K562 (cell line): ENCODE data around the gene FRRS1. TPM values are rescaled to one million over a fixed set of nuclear protein-coding genes. Genes with fewer than 3 reads are reported as not detected.

ENCODE experiments used
- CTCF ChIP-seq, 3 experiments: IDR thresholded peaks in 2 of 3; conservative IDR thresholded peaks in 1 of 3; 2 replicates each; pipeline ENCODE4 v1.5.1; 2011 to 2012; ENCODE audit warnings: low read length in 3 of 3, mild to moderate bottlenecking in 3 of 3, control low read depth in 2 of 3, improper control_type of control experiment in 1 of 3, inconsistent platforms in 1 of 3, low read depth in 1 of 3, mixed read lengths in 1 of 3, moderate library complexity in 1 of 3; ENCODE audit not compliant: insufficient read depth in 2 of 3
- DIDO1 ChIP-seq: fragments of 450-650 bp; IDR thresholded peaks from 2 replicates; pipeline ENCODE4 v1.6.1; 2016; ENCODE audit warnings: low read depth, missing biosample characterization, missing genetic modification characterization
- ELF4 ChIP-seq: fragments of 450-650 bp; formaldehyde crosslinking; IDR thresholded peaks from 2 replicates; pipeline ENCODE4 v1.4.0; 2022; ENCODE audit warnings: missing genetic modification characterization
- ERF ChIP-seq: fragments of 450-650 bp; formaldehyde crosslinking; IDR thresholded peaks from 2 replicates; pipeline ENCODE4 v1.4.0; 2020; ENCODE audit warnings: mild to moderate bottlenecking, mixed read lengths
- HNRNPK ChIP-seq: fragments of 200-400 bp; formaldehyde crosslinking; IDR thresholded peaks from one replicate; pipeline ENCODE4 v1.6.1; 2018; ENCODE audit warnings: mild to moderate bottlenecking, low read depth, low read length; ENCODE audit not compliant: poor library complexity, severe bottlenecking
- JUN ChIP-seq, 2 experiments: sonication (generic) in 1 of 2; formaldehyde crosslinking in 1 of 2; IDR thresholded peaks; 2 replicates each; pipeline versions ENCODE4 v1.6.1 to v1.8.0; 2012 to 2022; ENCODE audit warnings: borderline replicate concordance in 2 of 2, mild to moderate bottlenecking in 2 of 2, improper control_type of control experiment in 1 of 2, low read depth in 1 of 2, low read length in 1 of 2, missing genetic modification reagents in 1 of 2
- KLF10 ChIP-seq: fragments of 250-450 bp; sonication (Bioruptor Pico); IDR thresholded peaks from 2 replicates; pipeline ENCODE4 v1.6.1; 2021; ENCODE audit warnings: matching md5 sums
- MAZ ChIP-seq, 2 experiments: fragments of 450-650 bp in 1 of 2; sonication (generic) in 1 of 2; formaldehyde crosslinking; IDR thresholded peaks in 1 of 2; conservative IDR thresholded peaks in 1 of 2; 2 replicates each; pipeline versions ENCODE4 v1.4.0 to v1.5.0; 2020; ENCODE audit warnings: mild to moderate bottlenecking in 1 of 2, missing genetic modification reagents in 1 of 2
- MIER1 ChIP-seq: fragments of 450-650 bp; IDR thresholded peaks from 2 replicates; pipeline ENCODE4 v1.6.1; 2016; ENCODE audit warnings: antibody characterized with exemption, mild to moderate bottlenecking, low read depth
- PML ChIP-seq: IDR thresholded peaks from 2 replicates; pipeline ENCODE4 v1.6.1; 2012; ENCODE audit warnings: low read length, inconsistent platforms
- POLR2G ChIP-seq: fragments of 200-400 bp; formaldehyde crosslinking; IDR thresholded peaks from 2 replicates; pipeline ENCODE4 v1.6.1; 2017; ENCODE audit warnings: low read depth, mild to moderate bottlenecking, antibody characterized with exemption, low read length, moderate library complexity
- RAD51 ChIP-seq: fragments of 450-650 bp; IDR thresholded peaks from 2 replicates; pipeline ENCODE4 v1.7.1; 2016; ENCODE audit warnings: low read depth, mild to moderate bottlenecking, borderline replicate concordance
- SMAD4 ChIP-seq: fragments of 250-450 bp; sonication (Bioruptor Pico); conservative IDR thresholded peaks from 2 replicates; pipeline ENCODE4 v1.8.0; 2021; ENCODE audit warnings: inconsistent platforms, mild to moderate bottlenecking, moderate library complexity
- TCF3 ChIP-seq: sonication (generic); formaldehyde crosslinking; IDR thresholded peaks from 2 replicates; pipeline ENCODE4 v1.4.0; 2020; ENCODE audit warnings: mild to moderate bottlenecking, missing genetic modification reagents
- TEAD4 ChIP-seq, 2 experiments: sonication (generic) in 1 of 2; formaldehyde crosslinking in 1 of 2; IDR thresholded peaks; 2 replicates each; pipeline versions ENCODE4 v1.6.1 to v1.8.0; 2012 to 2022; ENCODE audit warnings: borderline replicate concordance in 1 of 2, inconsistent platforms in 1 of 2, low read length in 1 of 2, mild to moderate bottlenecking in 1 of 2, missing genetic modification reagents in 1 of 2
- THRAP3 ChIP-seq: fragments of 450-650 bp; IDR thresholded peaks from 2 replicates; pipeline ENCODE4 v1.6.1; 2016; ENCODE audit warnings: mild to moderate bottlenecking, inconsistent platforms, borderline replicate concordance
- ZBTB33 ChIP-seq: sonication (generic); formaldehyde crosslinking; IDR thresholded peaks from 2 replicates; pipeline ENCODE4 v1.8.1; 2023; ENCODE audit warnings: mild to moderate bottlenecking, missing genetic modification reagents
- ZNF232 ChIP-seq: sonication (generic); formaldehyde crosslinking; IDR thresholded peaks from 2 replicates; pipeline ENCODE4 v1.8.0; 2022; ENCODE audit warnings: mild to moderate bottlenecking, missing genetic modification reagents
- ZZZ3 ChIP-seq: fragments of 450-650 bp; IDR thresholded peaks from 2 replicates; pipeline ENCODE4 v1.6.1; 2016; ENCODE audit warnings: antibody characterized with exemption, mild to moderate bottlenecking, moderate library complexity
- polyA plus RNA-seq, 8 experiments: library from polyadenylated mRNA; depleted of rRNA in 4 of 8; stranded (reverse) in 5 of 8; unstranded in 3 of 8; fragments of >200 nt; fragmentation: Nextera tagmentation in 2 of 8; fragmentation: Illumina TruSeq in 1 of 8; extraction: Ambion mirVana in 2 of 8; extraction: Trizol in 1 of 8; gene quantifications; 2 replicates each; pipeline versions ENCODE4 v1.2.1 to v1.2.3, GENCODE V29; 2011 to 2014; ENCODE audit warnings: inconsistent platforms in 1 of 8, missing spikeins in 1 of 8
- total RNA-seq, 7 experiments: library from RNA; depleted of rRNA in 6 of 7; stranded (reverse); fragments of >200 nt in 6 of 7; fragmentation: Illumina TruSeq in 2 of 7; extraction: Trizol in 2 of 7; gene quantifications; 2 replicates each; pipeline versions ENCODE4 v1.2.1 to v1.2.3, GENCODE V29; 2011 to 2021; ENCODE audit warnings: low replicate concordance in 1 of 7

The FRRS1 gene
- total and polyA plus RNA-seq, 9 of the 15 experiments (the other 6 are each of a cell fraction or from before 2014, with no cell fraction given), result 0.87 to 54.0 (median 23.7) TPM

- peak; percentile 64 to 86 (median 86) for TF ChIP-seq CTCF (IDR thresholded peaks at IDR 0.05 in 2 of 3, conservative IDR thresholded peaks at IDR 0.05 in 1 of 3; ENCODE audit: insufficient read depth in 2 of 3, low read depth in 1 of 3, low read length in 3 of 3)
- no peak for TF ChIP-seq ELF4
- TF ChIP-seq KLF10 (CRISPR knock-in tag), result no peak
- TF ChIP-seq SMAD4, result no peak
- no peak for TF ChIP-seq POLR2G
- no peak for TF ChIP-seq ZBTB33 (CRISPR knock-in tag)
- TF ChIP-seq MIER1, result no peak
- TF ChIP-seq HNRNPK, result no peak
- TF ChIP-seq ZNF232 (CRISPR knock-in tag), result no peak
- no peak for TF ChIP-seq ERF
- 0 out of 2 replicates have a peak, but pooled peaks have one; percentile 20 for TF ChIP-seq TEAD4 (IDR thresholded peaks at IDR 0.05; ENCODE audit: low read length)
- no peak for TF ChIP-seq TEAD4 (CRISPR knock-in tag; IDR thresholded peaks at IDR 0.05; ENCODE audit: borderline replicate concordance)
- TF ChIP-seq THRAP3, result no peak
- no peak for TF ChIP-seq RAD51
- TF ChIP-seq ZZZ3, result no peak
- no peak for TF ChIP-seq DIDO1
- TF ChIP-seq JUN (IDR thresholded peaks at IDR 0.05; ENCODE audit: borderline replicate concordance, low read depth, low read length), result no peak
- TF ChIP-seq JUN (CRISPR knock-in tag; IDR thresholded peaks at IDR 0.05; ENCODE audit: borderline replicate concordance), result no peak
- TF ChIP-seq MAZ (CRISPR knock-in tag; conservative IDR thresholded peaks at IDR 0.05 in 1 of 2, IDR thresholded peaks at IDR 0.05 in 1 of 2), result 0 out of 4 replicates have a peak, but pooled peaks of 1 of the 2 experiments have one; percentile 16
- no peak for TF ChIP-seq TCF3 (CRISPR knock-in tag)
- no peak for TF ChIP-seq PML
Observed at GRCh38 chr1:99707535-99708142, 58.8 kb downstream of the FRRS1 start (continued).
